Cardiac fibroblast (primary cell): ENCODE results near the gene NXPH1.

Source experiments
- DNase-seq, 2 donors: peaks; one replicate each; pipeline versions ENCODE4 v3.0.0 to v3.0.0-alpha.2; 2010; ENCODE audit warnings: low read depth in 2 of 2
- H3K4me3 ChIP-seq, 2 donors: replicated peaks in 1 of 2; 1 replicate in 1 of 2; 2 replicates in 1 of 2; pipeline ENCODE4 v1.5.1; 2011; ENCODE audit warnings: low read depth in 2 of 2, low read length in 2 of 2, mild to moderate bottlenecking in 2 of 2, moderate library complexity in 1 of 2
- TF ChIP-seq, protein P1 (sequence below): IDR thresholded peaks from one replicate; pipeline ENCODE4 v1.5.1; 2011; ENCODE audit warnings: low read depth, mild to moderate bottlenecking, low read length, inconsistent platforms

NXPH1 gene

DNA sequence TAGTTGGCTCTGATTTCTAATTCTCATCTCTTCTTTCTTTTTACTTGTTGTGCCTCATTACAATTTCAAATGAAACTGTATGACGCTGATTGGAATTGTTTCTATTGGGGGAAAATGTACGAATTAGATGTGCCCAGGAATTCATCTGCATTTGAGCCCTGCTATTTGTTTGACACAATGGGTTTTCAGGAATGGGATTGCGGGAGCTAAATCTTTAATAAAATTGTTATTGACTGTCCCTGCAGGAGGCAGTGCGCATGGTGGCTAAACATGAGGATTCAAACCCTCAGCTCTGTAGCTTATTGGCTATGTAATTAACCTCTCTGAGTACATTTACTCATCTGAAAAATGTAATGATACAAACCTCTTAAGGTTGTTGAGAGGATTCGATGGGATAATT, 181.6 kb downstream of the NXPH1 start:
- no peak overlapping the region for H3K4me3 ChIP-seq
- DNase-seq: no peak
- TF ChIP-seq, protein P1, sequence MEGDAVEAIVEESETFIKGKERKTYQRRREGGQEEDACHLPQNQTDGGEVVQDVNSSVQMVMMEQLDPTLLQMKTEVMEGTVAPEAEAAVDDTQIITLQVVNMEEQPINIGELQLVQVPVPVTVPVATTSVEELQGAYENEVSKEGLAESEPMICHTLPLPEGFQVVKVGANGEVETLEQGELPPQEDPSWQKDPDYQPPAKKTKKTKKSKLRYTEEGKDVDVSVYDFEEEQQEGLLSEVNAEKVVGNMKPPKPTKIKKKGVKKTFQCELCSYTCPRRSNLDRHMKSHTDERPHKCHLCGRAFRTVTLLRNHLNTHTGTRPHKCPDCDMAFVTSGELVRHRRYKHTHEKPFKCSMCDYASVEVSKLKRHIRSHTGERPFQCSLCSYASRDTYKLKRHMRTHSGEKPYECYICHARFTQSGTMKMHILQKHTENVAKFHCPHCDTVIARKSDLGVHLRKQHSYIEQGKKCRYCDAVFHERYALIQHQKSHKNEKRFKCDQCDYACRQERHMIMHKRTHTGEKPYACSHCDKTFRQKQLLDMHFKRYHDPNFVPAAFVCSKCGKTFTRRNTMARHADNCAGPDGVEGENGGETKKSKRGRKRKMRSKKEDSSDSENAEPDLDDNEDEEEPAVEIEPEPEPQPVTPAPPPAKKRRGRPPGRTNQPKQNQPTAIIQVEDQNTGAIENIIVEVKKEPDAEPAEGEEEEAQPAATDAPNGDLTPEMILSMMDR: no peak

DNA sequence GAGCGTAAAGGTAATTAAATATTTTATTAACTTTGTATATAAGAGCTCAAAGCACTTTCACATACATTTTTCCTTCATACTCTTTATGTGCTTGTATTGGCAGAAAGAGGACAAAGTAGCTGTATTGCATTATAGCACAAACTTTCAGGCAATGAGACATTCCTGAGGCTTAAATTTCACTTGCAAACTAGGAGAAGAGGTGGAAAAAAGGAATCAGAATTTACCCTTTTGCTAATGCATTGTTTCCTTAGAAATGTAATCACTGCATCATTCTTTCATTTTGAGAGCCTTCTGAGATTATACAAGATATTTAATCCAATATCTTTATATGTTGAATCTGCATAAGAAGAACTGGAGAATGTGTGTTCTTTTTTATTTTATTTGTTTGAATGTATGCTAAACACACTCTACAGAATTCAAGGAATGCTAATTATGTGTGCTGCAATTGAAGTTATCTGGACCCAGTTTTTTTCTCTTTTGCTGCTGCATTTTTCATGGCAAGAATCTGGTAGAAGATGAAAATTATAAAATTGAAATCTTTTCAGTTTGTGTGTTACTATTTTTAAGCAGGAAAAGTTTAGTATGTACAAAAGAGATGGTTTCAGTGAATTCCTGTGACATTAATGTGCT, 185.1 kb downstream of the NXPH1 start:
- TF ChIP-seq, protein P1: no peak
- DNase-seq: no peak
- H3K4me3 ChIP-seq: no peak overlapping the region

DNA sequence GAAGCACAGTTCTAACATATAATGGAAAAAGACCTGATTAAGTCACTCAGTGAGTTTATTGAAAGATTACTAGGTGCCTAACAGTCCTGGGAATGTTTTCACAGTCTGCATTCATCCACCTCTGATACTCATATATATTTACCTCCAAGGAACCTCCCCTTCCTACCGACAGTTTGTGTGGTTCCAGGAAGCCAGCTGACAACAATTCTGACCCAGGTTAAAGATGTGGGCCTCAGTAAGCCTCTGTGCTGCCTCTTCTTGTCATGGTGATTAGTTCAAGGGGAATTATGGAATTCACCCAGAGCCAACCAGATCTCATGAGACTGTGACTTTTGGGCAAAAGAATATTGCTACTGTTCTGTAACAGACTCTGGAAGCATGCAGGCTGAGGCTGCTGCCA, 186.8 kb downstream of the NXPH1 start:
- no peak overlapping the region for H3K4me3 ChIP-seq
- DNase-seq: no peak
- TF ChIP-seq, protein P1: no peak

DNA sequence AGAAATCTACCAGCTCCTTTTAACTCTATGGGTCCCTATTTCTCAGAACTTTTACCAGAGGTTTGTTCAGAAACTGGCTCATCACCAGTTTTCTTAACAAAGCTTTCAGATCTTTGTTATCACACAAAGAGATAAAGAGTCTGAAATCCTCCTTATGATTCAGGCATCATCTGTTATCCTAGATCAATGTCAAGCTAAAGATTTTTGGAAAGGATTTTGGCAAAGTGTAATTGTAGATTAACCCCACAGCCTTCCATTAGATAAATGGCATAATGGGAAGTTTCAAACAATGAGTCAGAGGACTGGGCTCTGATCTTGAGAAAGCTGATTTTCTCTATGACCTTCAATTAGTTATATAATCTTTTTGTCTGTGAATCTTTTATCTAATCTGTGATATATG, 192.2 kb downstream of the NXPH1 start:
- TF ChIP-seq, protein P1: no peak
- H3K4me3 ChIP-seq: no peak overlapping the region
- DNase-seq: no peak

DNA sequence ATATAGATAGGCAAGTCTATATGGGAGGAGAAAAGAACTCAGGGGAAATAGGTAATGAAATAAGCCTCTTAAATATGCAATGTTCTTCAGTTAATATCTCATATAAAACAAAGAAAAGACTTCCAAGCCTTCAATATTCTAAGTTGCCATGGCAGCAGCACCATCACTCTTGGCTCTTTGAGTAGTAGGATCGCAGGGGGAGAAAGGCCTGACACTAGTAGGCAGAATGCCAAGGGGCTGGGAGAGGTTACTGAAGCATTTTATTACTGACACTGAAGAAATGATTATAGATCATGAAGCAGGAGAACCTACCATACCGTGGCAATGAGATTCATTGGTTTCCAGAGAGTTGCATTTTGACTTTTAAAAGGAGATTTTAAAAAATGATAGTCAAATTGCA, 193.9 kb downstream of the NXPH1 start:
- TF ChIP-seq, protein P1: no peak
- H3K4me3 ChIP-seq: no peak overlapping the region
- no peak for DNase-seq

DNA sequence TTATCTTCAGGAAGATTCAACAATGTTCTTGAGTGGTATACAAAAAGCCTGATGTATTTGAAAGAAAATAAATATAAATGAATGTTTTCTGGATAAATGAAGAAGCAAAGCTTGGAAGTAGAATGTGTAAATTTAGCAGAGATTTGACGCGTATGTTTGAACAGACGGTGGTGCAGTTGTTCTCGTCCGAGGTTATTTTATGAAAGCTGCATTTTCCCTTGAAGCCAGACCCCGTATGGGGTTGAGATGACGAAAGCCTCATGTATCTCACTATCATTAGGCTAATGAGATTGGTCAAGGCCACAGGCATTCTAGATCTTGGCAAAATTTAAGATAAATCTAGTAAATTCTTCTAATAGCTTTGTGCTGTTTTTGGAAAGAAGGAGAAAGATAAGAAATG, 195.2 kb downstream of the NXPH1 start:
- H3K4me3 ChIP-seq: no peak overlapping the region
- TF ChIP-seq, protein P1: no peak
- DNase-seq: no peak

DNA sequence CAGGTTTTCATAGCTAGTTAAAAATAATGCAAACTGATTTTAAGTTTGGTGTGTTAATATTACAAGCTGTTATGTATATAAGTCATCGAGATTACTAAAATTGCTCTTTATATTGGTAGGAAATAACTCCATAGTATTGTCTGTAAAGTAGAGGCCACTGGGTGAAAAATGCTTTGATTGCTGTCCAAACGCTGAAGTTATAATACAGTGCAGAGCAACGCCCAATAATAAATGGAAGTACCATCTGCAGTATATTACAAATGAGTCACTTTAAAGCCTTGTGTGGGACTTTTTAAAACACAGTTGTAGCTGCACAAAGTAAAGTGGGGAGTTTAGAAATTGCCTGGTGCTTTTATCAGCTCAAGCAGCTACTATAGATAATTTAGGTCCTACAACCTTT, 196.1 kb downstream of the NXPH1 start:
- no peak for DNase-seq
- TF ChIP-seq, protein P1: no peak
- H3K4me3 ChIP-seq: no peak overlapping the region
